K562 (cell line): ENCODE results near the gene CEND1. TPM values are rescaled to one million over a fixed set of nuclear protein-coding genes. Genes with fewer than 3 reads are reported as not detected.

Experiments used
- ATAC-seq: fragments of 200-7000 bp; cut with Tn5 transposase; 3 replicates; pipeline ENCODE4 v1.9.1; 2020; ENCODE audit warnings: moderate library complexity
- BruUV-seq: library from RNA; stranded (reverse); fragments of 400-500 nt; replicated peaks from 2 replicates; lab custom pipeline; 2021; lab: Mats Ljungman, UMichigan
- CTCF ChIA-PET: fragments of 300-600 bp; formaldehyde crosslinking; extraction: SDS; loops from one replicate; lab custom pipeline; 2021; ENCODE audit warnings: low intra/inter-chr PET ratio; lab: Yijun Ruan, JAX
- POLR2A ChIA-PET: fragments of 300-600, 350-650 bp; sonication (Branson Sonifier 250); formaldehyde crosslinking; extraction: SDS; loops from one replicate; lab custom pipeline; 2021; ENCODE audit warnings: antibody characterized with exemption, inconsistent platforms; lab: Yijun Ruan, JAX
- DNase-seq, 4 experiments: peaks; one replicate each; pipeline versions ENCODE4 v3.0.0 to v3.0.0-alpha.2; 2011 to 2018; ENCODE audit warnings: low spot score in 3 of 4, mixed read lengths in 3 of 4; ENCODE audit errors: extremely low read depth in 1 of 4
- FAIRE-seq: peaks from 2 replicates; lab custom pipeline; 2011; peaks lifted over from hg19 to GRCh38; lab: Jason Lieb, UNC
- H2AFZ ChIP-seq: 2 replicates; pipeline ENCODE4 v1.6.0; 2011; ENCODE audit warnings: low read depth, low read length, control low read depth, inconsistent platforms
- H3K27ac ChIP-seq: fragments of 200-600 bp; 3 replicates; pipeline ENCODE4 v1.8.0; 2011; ENCODE audit warnings: low read depth, mild to moderate bottlenecking, control low read depth, inconsistent platforms, low read length, moderate library complexity, mixed read lengths; ENCODE audit errors: extremely low read depth
- H3K27me3 ChIP-seq, 2 experiments: fragments of 300-600 bp in 1 of 2; 2 replicates in 1 of 2; 3 replicates in 1 of 2; pipeline versions ENCODE4 v1.6.0 to v1.8.0; 2011; ENCODE audit warnings: inconsistent platforms in 2 of 2, low read length in 2 of 2, mild to moderate bottlenecking in 1 of 2, mixed read lengths in 1 of 2, moderate library complexity in 1 of 2; ENCODE audit not compliant: control insufficient read depth in 2 of 2, insufficient read depth in 2 of 2
- H3K36me3 ChIP-seq: fragments of 300-600 bp; 3 replicates; pipeline ENCODE4 v1.8.0; 2011; ENCODE audit warnings: mild to moderate bottlenecking, low read length, inconsistent platforms; ENCODE audit not compliant: control insufficient read depth, insufficient read depth
- H3K4me1 ChIP-seq, 2 experiments: fragments of 200-600 bp in 1 of 2; replicated peaks in 1 of 2; 2 replicates in 1 of 2; 3 replicates in 1 of 2; pipeline versions ENCODE4 v1.5.1 to v1.8.0; 2011; ENCODE audit warnings: inconsistent platforms in 2 of 2, low read length in 2 of 2, mild to moderate bottlenecking in 1 of 2, mixed read lengths in 1 of 2, moderate library complexity in 1 of 2; ENCODE audit not compliant: control insufficient read depth in 2 of 2, insufficient read depth in 2 of 2
- H3K4me2 ChIP-seq: 2 replicates; pipeline ENCODE4 v1.6.1; 2011; ENCODE audit warnings: low read length, control low read depth, inconsistent platforms, mixed read lengths; ENCODE audit not compliant: insufficient read depth
- H3K4me3 ChIP-seq: fragments of 200-600 bp; sonication (generic), shearing (Covaris generic); 2 replicates; pipeline ENCODE4 v1.5.1; 2016; ENCODE audit warnings: control low read depth, inconsistent platforms
- H3K79me2 ChIP-seq: fragments of 200-600 bp; 3 replicates; pipeline ENCODE4 v1.8.0; 2011; ENCODE audit warnings: low read length, inconsistent platforms; ENCODE audit not compliant: control insufficient read depth, insufficient read depth
- H3K9ac ChIP-seq, 2 experiments: 2 replicates each; pipeline versions ENCODE4 v1.6.0 to v1.6.1; 2011; ENCODE audit warnings: low read depth in 2 of 2, low read length in 2 of 2, control low read depth in 1 of 2, inconsistent platforms in 1 of 2, mild to moderate bottlenecking in 1 of 2, mixed read lengths in 1 of 2; ENCODE audit not compliant: insufficient read depth in 1 of 2
- H3K9me1 ChIP-seq: one replicate; pipeline ENCODE4 v1.6.0; 2011; ENCODE audit warnings: inconsistent platforms, mild to moderate bottlenecking, low read length, moderate library complexity; ENCODE audit not compliant: control insufficient read depth, insufficient read depth
- H3K9me3 ChIP-seq: replicated peaks from 2 replicates; pipeline ENCODE4 v1.5.1; 2011; ENCODE audit warnings: low read depth, low read length, inconsistent platforms; ENCODE audit not compliant: control insufficient read depth, insufficient read depth
- H4K20me1 ChIP-seq: replicated peaks from 2 replicates; pipeline ENCODE4 v1.6.1; 2011; ENCODE audit warnings: low read length, inconsistent platforms, mixed read lengths; ENCODE audit not compliant: control insufficient read depth, insufficient read depth
- POLR2G ChIP-seq: fragments of 200-400 bp; formaldehyde crosslinking; IDR thresholded peaks from 2 replicates; pipeline ENCODE4 v1.6.1; 2017; ENCODE audit warnings: low read depth, mild to moderate bottlenecking, antibody characterized with exemption, low read length, moderate library complexity
- WGBS: fragments of 100-300 bp; shearing (Covaris generic); methylation state at CpG from one replicate; pipeline ENCODE4 v1.1.6; 2016; ENCODE audit warnings: low coverage, mixed read lengths; ENCODE audit not compliant: insufficient coverage; ENCODE audit errors: missing lambda C conversion rate; 5-methylcytosine and 5-hydroxymethylcytosine counted together
- in situ Hi-C: fragments of 300-500 bp; cut with MboI; formaldehyde crosslinking; loops from 4 replicates; pipeline ENCODE4 v1.15.0; 2018; ENCODE audit warnings: inconsistent platforms, mixed read lengths
- intact Hi-C: fragments of 100-400 bp; cut with micrococcal nuclease; formaldehyde crosslinking; loops from 2 replicates; pipeline ENCODE4 v1.14.2; 2022
- polyA plus RNA-seq, 8 experiments: library from polyadenylated mRNA; depleted of rRNA in 4 of 8; stranded (reverse) in 5 of 8; unstranded in 3 of 8; fragments of >200 nt; fragmentation: Nextera tagmentation in 2 of 8; fragmentation: Illumina TruSeq in 1 of 8; extraction: Ambion mirVana in 2 of 8; extraction: Trizol in 1 of 8; gene quantifications; 2 replicates each; pipeline versions ENCODE4 v1.2.1 to v1.2.3, GENCODE V29; 2011 to 2014; ENCODE audit warnings: inconsistent platforms in 1 of 8, missing spikeins in 1 of 8
- total RNA-seq, 7 experiments: library from RNA; depleted of rRNA in 6 of 7; stranded (reverse); fragments of >200 nt in 6 of 7; fragmentation: Illumina TruSeq in 2 of 7; extraction: Trizol in 2 of 7; gene quantifications; 2 replicates each; pipeline versions ENCODE4 v1.2.1 to v1.2.3, GENCODE V29; 2011 to 2021; ENCODE audit warnings: low replicate concordance in 1 of 7
- TF ChIP-seq, protein P1 (sequence below): fragments of 200-800 bp; sonication (Bioruptor generic); IDR thresholded peaks from 2 replicates; pipeline ENCODE4 v1.6.1; 2016; ENCODE audit warnings: missing genetic modification characterization, missing compliant biosample characterization

Gene CEND1
- total and polyA plus RNA-seq, 9 of the 15 experiments (the other 6 are each of a cell fraction or from before 2014, with no cell fraction given), result 0.13 to 0.18 (median 0.16) TPM; not detected in 6

DNA sequence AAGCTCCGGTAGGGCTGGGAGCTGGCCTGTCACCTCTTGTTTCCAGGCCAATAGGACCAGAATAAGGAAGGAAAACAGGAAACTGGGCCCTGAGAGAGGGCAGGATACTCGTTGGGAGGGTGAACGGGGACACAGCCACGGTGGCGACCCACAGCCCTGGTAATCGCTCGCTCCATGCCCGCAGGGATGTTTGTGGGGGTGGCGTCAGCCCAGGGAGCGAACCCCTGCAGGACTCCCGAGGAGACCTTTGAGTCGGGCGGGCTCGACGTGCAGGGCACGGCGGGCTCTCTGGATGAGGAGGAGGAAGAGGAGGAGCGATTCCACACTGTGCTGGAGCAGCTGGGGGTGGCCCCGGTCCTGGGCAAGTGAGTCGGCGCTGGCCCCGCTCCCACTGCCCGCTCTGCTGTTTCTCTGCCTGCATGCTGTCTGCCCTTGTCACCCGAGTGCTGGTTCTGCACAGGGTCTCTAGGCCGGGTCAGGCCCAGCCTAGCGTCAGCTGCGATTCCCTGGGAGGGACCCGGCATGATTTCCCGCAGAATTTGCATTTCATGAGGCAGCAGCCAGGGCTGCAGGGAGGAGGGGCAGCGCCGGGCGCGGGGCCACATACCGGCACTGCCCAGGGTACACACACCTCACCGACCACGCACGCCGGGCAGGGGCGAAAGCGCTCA is 39.4 kb upstream of the CEND1 start:
- peaks cover 27% of the 10 kb centered on the region for H3K79me2 ChIP-seq
- H3K4me1 ChIP-seq, result peaks cover 32 to 96% of the 10 kb centered on the region in 2 experiments
- 94% methylated on average over 26 of the region's 40 CpGs for WGBS
- H3K4me2 ChIP-seq, result no peak overlapping the region
- no peak overlapping the region for H3K4me3 ChIP-seq
- H3K9ac ChIP-seq, result no peak overlapping the region; a peak in 1 of 4 replicates
- CTCF ChIA-PET, result no interaction called here
- peaks cover 1% of the 10 kb centered on the region for H4K20me1 ChIP-seq
- no peaks in the 10 kb centered on the region for H3K27me3 ChIP-seq
- H3K9me1 ChIP-seq, result peaks cover 5% of the 10 kb centered on the region
- no peak overlapping the region for H3K27ac ChIP-seq
- FAIRE-seq (no peak), ATAC-seq (no peak)
- in situ Hi-C loops, result no loop called here
- intact Hi-C loops, result no loop called here
- no peak overlapping the region for H2AFZ ChIP-seq
- 0 out of 2 replicates have a peak, but pooled peaks have one; percentile 39 for TF ChIP-seq POLR2G
- TF ChIP-seq, protein P1, sequence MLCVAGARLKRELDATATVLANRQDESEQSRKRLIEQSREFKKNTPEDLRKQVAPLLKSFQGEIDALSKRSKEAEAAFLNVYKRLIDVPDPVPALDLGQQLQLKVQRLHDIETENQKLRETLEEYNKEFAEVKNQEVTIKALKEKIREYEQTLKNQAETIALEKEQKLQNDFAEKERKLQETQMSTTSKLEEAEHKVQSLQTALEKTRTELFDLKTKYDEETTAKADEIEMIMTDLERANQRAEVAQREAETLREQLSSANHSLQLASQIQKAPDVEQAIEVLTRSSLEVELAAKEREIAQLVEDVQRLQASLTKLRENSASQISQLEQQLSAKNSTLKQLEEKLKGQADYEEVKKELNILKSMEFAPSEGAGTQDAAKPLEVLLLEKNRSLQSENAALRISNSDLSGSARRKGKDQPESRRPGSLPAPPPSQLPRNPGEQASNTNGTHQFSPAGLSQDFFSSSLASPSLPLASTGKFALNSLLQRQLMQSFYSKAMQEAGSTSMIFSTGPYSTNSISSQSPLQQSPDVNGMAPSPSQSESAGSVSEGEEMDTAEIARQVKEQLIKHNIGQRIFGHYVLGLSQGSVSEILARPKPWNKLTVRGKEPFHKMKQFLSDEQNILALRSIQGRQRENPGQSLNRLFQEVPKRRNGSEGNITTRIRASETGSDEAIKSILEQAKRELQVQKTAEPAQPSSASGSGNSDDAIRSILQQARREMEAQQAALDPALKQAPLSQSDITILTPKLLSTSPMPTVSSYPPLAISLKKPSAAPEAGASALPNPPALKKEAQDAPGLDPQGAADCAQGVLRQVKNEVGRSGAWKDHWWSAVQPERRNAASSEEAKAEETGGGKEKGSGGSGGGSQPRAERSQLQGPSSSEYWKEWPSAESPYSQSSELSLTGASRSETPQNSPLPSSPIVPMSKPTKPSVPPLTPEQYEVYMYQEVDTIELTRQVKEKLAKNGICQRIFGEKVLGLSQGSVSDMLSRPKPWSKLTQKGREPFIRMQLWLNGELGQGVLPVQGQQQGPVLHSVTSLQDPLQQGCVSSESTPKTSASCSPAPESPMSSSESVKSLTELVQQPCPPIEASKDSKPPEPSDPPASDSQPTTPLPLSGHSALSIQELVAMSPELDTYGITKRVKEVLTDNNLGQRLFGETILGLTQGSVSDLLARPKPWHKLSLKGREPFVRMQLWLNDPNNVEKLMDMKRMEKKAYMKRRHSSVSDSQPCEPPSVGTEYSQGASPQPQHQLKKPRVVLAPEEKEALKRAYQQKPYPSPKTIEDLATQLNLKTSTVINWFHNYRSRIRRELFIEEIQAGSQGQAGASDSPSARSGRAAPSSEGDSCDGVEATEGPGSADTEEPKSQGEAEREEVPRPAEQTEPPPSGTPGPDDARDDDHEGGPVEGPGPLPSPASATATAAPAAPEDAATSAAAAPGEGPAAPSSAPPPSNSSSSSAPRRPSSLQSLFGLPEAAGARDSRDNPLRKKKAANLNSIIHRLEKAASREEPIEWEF, result no peak
- TF ChIP-seq, all 486 proteins: peak for 1
- BruUV-seq, result no TSS peak
- POLR2A ChIA-PET, result interaction anchor here (0.8 to 3.2 kb wide), 5 partner anchors 9 to 18 kb away, joined by 3 to 13 read pairs (median 4); partner anchors contain the start of gene PNPLA2
- DNase-seq, result no peak
- Histone ChIP-seq H3K9me3 (no peaks in the 10 kb centered on the region), H3K36me3 (peaks cover 19% of the 10 kb centered on the region; the same call in 1 of the 3 replicates)
